ENCODE measurements around the gene COL4A5. TPM values are rescaled to one million over a fixed set of nuclear protein-coding genes. Genes with fewer than 3 reads are reported as not detected.

Gene COL4A5
- total RNA-seq, 1 donor from 2014 or later = not detected

DNA sequence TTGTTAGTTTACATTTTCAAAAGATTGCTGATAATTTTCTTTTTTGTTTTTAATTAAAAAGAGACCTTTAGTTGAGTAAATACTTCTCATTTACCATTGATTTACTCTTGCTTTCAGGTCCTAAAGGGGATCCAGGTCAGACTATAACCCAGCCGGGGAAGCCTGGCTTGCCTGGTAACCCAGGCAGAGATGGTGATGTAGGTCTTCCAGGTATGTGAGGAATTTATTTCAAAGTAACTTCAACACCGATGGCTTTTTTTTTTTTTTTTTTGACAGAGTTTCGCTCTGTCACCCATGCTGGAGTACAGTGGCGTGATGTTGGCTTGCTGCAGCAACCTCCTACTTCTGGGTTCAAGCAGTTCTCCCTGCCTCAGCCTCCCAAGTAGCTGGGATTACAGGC, 161.6 kb downstream of the COL4A5 start:
- Mint-ChIP-seq H3K27me3 (ENCODE audit: insufficient read depth) (no peaks in the 10 kb centered on the region), H3K4me1 (ENCODE audit: low read depth) (no peaks in the 10 kb centered on the region), H3K36me3 (ENCODE audit: low read depth) (no peaks in the 10 kb centered on the region), H3K27ac (no peak overlapping the region), H3K4me3 (no peak overlapping the region), H3K9me3 (no peaks in the 10 kb centered on the region)
- intact Hi-C loops (cut with micrococcal nuclease) = no loop called here
- no peak for DNase-seq (ENCODE audit: low spot score)

DNA sequence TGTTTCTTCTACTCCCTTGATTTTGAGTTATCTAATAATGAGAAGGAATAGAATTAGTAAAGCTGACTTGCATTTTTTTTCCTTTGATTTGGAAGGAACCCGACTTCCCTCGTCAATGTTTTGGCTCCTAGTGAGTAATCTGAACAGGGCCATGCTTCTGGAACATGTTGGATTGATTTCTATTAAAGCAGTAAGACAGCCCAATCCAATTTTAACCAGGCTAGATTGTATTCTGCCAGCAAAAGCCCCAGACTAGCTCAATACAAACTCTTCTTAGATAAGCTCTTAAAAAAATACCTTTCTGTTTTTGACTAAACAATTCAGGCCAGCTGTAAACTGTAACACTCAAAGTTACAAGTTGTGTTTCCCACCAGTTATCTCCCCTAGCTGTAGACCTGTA, 170.5 kb downstream of the COL4A5 start:
- no peaks in the 10 kb centered on the region for H3K9me3 Mint-ChIP-seq
- no peaks in the 10 kb centered on the region for H3K4me1 Mint-ChIP-seq (ENCODE audit: low read depth)
- no peak overlapping the region for H3K27ac Mint-ChIP-seq
- H3K27me3 Mint-ChIP-seq (ENCODE audit: insufficient read depth) = no peaks in the 10 kb centered on the region
- no peak for DNase-seq (ENCODE audit: low spot score)
- no peaks in the 10 kb centered on the region for H3K36me3 Mint-ChIP-seq (ENCODE audit: low read depth)
- intact Hi-C loops (cut with micrococcal nuclease) = no loop called here
- no peak overlapping the region for H3K4me3 Mint-ChIP-seq

DNA sequence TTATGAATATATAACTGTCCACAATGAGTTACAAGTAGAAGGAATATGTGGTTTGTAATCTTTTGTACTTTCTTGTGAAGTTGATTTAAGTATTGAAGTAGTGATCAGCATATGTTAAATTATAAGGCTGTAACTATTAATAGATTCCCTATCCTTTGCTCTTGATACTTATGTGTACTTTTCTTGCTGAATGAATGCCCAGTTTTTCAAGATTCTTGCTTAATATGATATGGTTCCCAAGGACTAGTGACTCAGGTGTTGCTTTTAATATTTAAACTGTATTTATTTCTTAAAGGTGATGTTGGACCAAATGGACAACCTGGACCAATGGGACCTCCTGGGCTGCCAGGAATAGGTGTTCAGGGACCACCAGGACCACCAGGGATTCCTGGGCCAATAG, 175.0 kb downstream of the COL4A5 start:
- Mint-ChIP-seq H3K4me3 (no peak overlapping the region), H3K27me3 (ENCODE audit: insufficient read depth) (no peaks in the 10 kb centered on the region), H3K4me1 (ENCODE audit: low read depth) (no peaks in the 10 kb centered on the region), H3K9me3 (no peaks in the 10 kb centered on the region), H3K27ac (no peak overlapping the region), H3K36me3 (ENCODE audit: low read depth) (no peaks in the 10 kb centered on the region)
- intact Hi-C loops (cut with micrococcal nuclease) = no loop called here
- DNase-seq (ENCODE audit: low spot score) = no peak

DNA sequence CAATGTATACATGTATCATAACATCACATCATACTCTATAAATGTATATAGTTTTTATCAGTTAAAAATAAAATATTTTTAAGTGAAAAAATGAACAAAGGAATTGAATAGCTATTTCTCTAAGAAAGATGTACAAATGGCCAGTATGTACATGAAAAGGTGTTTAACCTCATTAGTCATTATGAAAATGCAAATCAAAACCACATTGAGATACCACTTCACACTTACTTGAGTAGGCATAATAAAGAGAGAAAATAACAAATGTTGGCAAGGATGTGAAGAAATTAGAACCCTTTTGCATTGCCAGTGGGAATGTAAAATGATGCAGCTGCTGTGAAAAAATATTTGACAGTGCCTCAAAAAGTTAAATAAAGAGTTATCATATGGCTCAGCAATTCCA, 201.2 kb downstream of the COL4A5 start:
- intact Hi-C loops (cut with micrococcal nuclease) = no loop called here
- Mint-ChIP-seq H3K4me3 (no peak overlapping the region), H3K4me1 (ENCODE audit: low read depth) (no peaks in the 10 kb centered on the region), H3K27me3 (ENCODE audit: insufficient read depth) (no peaks in the 10 kb centered on the region), H3K36me3 (ENCODE audit: low read depth) (no peaks in the 10 kb centered on the region), H3K27ac (no peak overlapping the region), H3K9me3 (peaks cover 4% of the 10 kb centered on the region)
- no peak for DNase-seq (ENCODE audit: low spot score)

DNA sequence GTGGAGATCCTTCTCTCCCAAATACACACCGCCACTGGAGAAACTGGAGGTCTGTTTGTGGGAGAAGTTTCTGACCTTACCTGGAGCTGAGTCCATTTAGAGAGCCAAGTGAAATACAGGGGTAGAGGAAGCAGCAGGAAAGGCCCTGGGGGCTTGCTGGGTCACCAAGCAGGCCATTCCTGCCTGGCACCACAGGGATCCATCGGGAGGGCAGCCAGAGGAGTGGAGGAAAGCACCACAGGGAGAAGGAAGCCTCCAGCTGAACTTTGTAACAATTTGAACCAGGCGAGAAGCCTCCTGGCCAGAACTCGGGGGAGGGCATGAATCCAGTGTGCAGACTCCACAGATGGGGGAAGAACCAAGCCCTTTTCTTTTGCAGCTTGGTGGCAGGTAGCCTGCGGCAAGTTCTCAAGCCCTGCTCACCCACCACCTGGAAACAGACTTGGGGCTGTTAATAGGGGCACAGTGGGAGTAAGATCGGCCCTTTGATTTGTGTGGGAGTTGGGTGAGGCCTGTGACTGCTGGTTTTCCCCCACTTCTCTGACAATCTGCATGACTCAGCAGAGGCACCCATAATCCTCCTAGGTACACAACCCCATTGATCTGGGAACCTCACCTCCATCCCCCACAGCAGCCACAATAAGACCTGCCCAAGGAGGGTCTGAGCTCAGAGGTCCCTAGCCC, 202.1 kb downstream of the COL4A5 start:
- H3K4me1 Mint-ChIP-seq (ENCODE audit: low read depth) = no peaks in the 10 kb centered on the region
- H3K9me3 Mint-ChIP-seq = peaks cover 4% of the 10 kb centered on the region
- no peaks in the 10 kb centered on the region for H3K36me3 Mint-ChIP-seq (ENCODE audit: low read depth)
- intact Hi-C loops (cut with micrococcal nuclease) = no loop called here
- DNase-seq (ENCODE audit: low spot score) = no peak
- no peaks in the 10 kb centered on the region for H3K27me3 Mint-ChIP-seq (ENCODE audit: insufficient read depth)
- no peak overlapping the region for H3K27ac Mint-ChIP-seq
- no peak overlapping the region for H3K4me3 Mint-ChIP-seq

DNA sequence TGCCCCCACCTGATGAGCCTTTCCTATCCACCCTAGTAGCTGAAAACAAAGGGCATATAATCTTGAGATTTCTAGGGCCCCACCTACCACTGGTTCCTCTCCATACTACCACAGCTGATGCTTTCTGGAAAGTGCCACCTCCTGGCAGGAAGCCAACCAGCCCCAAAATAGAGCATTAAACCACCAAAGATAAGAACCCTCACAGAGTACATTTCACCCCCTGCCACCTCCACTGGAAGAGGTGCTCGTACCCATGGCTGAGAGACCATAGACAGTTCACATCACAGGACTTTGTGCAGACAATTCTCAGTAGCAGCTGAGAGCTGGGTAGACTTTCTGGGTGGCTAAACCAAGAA, 202.6 kb downstream of the COL4A5 start:
- Mint-ChIP-seq H3K9me3 (peaks cover 4% of the 10 kb centered on the region), H3K4me1 (ENCODE audit: low read depth) (no peaks in the 10 kb centered on the region), H3K27me3 (ENCODE audit: insufficient read depth) (no peaks in the 10 kb centered on the region), H3K36me3 (ENCODE audit: low read depth) (no peaks in the 10 kb centered on the region), H3K4me3 (no peak overlapping the region), H3K27ac (no peak overlapping the region)
- no peak for DNase-seq (ENCODE audit: low spot score)
- intact Hi-C loops (cut with micrococcal nuclease) = no loop called here

DNA sequence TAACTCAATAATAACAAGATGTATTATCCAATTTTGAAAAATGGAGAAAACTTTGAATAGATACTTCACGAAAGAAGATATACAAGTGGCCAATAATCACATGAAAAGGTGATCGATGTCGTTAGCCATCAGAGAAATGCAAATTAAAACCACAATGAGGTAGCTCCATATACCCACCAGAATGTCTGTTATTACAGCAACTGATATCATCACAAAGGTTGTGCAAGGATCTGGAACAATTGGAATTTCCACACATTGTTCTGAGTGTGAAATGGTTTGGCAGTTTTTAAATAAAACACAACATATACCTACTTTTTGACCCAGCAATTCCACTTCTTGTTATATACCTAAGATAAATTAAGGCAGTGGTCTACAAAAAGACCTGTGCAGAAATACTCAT, 225.1 kb downstream of the COL4A5 start:
- intact Hi-C loops (cut with micrococcal nuclease) = no loop called here
- no peaks in the 10 kb centered on the region for H3K9me3 Mint-ChIP-seq
- no peaks in the 10 kb centered on the region for H3K27me3 Mint-ChIP-seq (ENCODE audit: insufficient read depth)
- no peak for DNase-seq (ENCODE audit: low spot score)
- no peaks in the 10 kb centered on the region for H3K36me3 Mint-ChIP-seq (ENCODE audit: low read depth)
- H3K27ac Mint-ChIP-seq = no peak overlapping the region
- no peak overlapping the region for H3K4me3 Mint-ChIP-seq
- H3K4me1 Mint-ChIP-seq (ENCODE audit: low read depth) = no peaks in the 10 kb centered on the region

DNA sequence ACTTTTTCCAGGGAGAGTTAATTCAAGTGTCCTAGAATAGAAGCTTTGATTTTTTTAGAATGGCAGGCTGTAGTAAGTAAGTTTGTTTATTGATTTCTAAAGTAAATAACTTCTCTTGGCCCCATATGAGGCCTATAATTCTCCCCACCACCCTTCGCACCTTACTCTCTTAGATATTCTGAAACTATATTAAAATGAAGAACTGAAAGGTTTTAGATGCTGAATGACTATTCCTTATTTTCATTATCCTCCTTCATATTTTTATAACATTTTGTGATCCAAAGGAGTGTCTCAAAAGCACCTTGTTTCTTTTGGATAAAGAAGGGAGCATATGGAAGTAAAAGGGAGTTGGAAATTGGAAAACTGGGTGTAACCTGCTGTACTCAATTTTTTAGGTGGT, 226.5 kb downstream of the COL4A5 start:
- no peak overlapping the region for H3K4me3 Mint-ChIP-seq
- no peak for DNase-seq (ENCODE audit: low spot score)
- no peak overlapping the region for H3K27ac Mint-ChIP-seq
- no peaks in the 10 kb centered on the region for H3K9me3 Mint-ChIP-seq
- no peaks in the 10 kb centered on the region for H3K36me3 Mint-ChIP-seq (ENCODE audit: low read depth)
- H3K27me3 Mint-ChIP-seq (ENCODE audit: insufficient read depth) = no peaks in the 10 kb centered on the region
- no peaks in the 10 kb centered on the region for H3K4me1 Mint-ChIP-seq (ENCODE audit: low read depth)
- intact Hi-C loops (cut with micrococcal nuclease) = no loop called here

DNA sequence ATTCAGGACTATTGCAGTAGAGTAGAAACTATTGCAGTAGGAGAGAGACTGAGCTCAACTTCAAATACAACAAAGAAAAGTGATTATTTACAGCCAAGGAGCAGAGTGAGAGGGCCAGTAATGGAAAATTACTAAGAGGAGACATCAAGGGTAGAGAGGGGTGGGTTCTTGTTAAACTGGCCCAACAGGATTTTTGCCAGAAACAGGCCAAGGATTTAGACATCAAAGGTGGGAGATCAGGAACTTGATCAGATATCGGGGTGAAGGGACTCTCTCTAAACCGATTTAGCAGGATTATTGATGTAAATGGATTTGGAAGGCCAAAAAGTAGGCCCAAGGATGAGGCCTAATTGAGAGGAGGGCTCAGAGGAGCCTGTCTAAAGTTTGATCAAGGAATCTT, 231.9 kb downstream of the COL4A5 start:
- no peak overlapping the region for H3K4me3 Mint-ChIP-seq
- intact Hi-C loops (cut with micrococcal nuclease) = no loop called here
- no peaks in the 10 kb centered on the region for H3K36me3 Mint-ChIP-seq (ENCODE audit: low read depth)
- H3K4me1 Mint-ChIP-seq (ENCODE audit: low read depth) = no peaks in the 10 kb centered on the region
- H3K27ac Mint-ChIP-seq = no peak overlapping the region
- no peak for DNase-seq (ENCODE audit: low spot score)
- no peaks in the 10 kb centered on the region for H3K27me3 Mint-ChIP-seq (ENCODE audit: insufficient read depth)
- H3K9me3 Mint-ChIP-seq = no peaks in the 10 kb centered on the region

DNA sequence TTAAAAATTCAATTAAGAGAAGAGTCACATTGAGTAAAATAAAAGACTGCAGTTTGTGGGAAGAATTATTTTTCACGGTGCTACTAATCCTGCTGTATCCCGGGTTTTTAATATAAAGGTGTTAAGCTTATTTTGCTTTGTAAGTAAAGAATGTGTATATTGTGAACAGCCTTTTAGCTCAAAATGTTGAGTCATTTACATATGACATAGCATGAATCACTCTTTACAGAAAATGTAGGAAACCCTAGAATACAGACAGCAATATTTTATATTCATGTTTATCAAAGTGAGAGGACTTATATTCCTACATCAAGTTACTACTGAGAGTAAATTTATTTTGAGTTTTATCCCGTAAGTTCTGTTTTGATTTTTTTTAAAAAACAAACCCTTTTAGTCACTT, 257.1 kb downstream of the COL4A5 start:
- Mint-ChIP-seq H3K27ac (no peak overlapping the region), H3K36me3 (ENCODE audit: low read depth) (no peaks in the 10 kb centered on the region), H3K4me1 (ENCODE audit: low read depth) (no peaks in the 10 kb centered on the region), H3K9me3 (no peaks in the 10 kb centered on the region), H3K4me3 (no peak overlapping the region), H3K27me3 (ENCODE audit: insufficient read depth) (no peaks in the 10 kb centered on the region)
- DNase-seq (ENCODE audit: low spot score) = no peak
- intact Hi-C loops (cut with micrococcal nuclease) = no loop called here

DNA sequence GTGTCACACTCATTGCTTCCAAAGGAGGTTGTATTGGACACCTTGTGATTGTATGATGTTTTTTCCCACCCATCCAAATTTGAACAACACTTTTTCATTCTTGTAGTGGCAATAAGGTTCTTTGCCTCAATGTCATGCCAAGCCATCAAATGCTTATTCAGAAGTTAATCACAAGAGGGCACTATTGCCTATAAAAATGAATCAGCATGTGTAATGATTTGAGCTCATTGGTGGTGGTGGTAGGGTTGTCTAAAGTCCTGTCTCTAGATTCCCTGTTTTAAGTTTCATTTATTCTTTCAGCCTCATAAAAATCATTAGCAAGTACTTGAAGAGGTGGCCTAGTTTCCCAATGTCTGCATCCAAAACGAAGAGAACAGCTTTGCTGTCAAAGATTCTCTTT, 259.7 kb downstream of the COL4A5 start:
- Mint-ChIP-seq H3K36me3 (ENCODE audit: low read depth) (no peaks in the 10 kb centered on the region), H3K27ac (no peak overlapping the region), H3K4me1 (ENCODE audit: low read depth) (no peaks in the 10 kb centered on the region), H3K4me3 (no peak overlapping the region), H3K9me3 (no peaks in the 10 kb centered on the region), H3K27me3 (ENCODE audit: insufficient read depth) (no peaks in the 10 kb centered on the region)
- DNase-seq (ENCODE audit: low spot score) = no peak
- intact Hi-C loops (cut with micrococcal nuclease) = no loop called here

DNA sequence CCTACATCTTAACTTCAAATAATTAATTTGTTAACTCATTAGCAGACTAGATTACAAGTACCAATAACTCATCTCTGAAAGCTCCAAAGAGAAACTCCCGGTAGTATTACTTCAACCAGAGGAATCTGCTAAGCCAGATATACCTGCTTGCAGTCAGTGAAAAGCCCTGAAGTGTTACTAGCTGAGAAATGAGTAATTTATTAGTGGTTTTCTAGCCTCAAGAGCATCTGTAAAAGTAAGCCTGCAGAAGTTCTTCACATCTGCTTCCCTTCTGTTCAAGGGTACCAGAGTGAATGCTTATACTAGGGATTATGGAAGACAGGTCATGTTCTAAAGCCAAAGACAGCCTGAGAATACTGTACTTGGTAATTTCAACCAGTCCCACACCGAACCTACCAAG, 262.0 kb downstream of the COL4A5 start:
- Mint-ChIP-seq H3K4me3 (no peak overlapping the region), H3K27me3 (ENCODE audit: insufficient read depth) (no peaks in the 10 kb centered on the region), H3K4me1 (ENCODE audit: low read depth) (no peaks in the 10 kb centered on the region), H3K36me3 (ENCODE audit: low read depth) (no peaks in the 10 kb centered on the region), H3K9me3 (no peaks in the 10 kb centered on the region), H3K27ac (no peak overlapping the region)
- no peak for DNase-seq (ENCODE audit: low spot score)
- intact Hi-C loops (cut with micrococcal nuclease) = no loop called here

DNA sequence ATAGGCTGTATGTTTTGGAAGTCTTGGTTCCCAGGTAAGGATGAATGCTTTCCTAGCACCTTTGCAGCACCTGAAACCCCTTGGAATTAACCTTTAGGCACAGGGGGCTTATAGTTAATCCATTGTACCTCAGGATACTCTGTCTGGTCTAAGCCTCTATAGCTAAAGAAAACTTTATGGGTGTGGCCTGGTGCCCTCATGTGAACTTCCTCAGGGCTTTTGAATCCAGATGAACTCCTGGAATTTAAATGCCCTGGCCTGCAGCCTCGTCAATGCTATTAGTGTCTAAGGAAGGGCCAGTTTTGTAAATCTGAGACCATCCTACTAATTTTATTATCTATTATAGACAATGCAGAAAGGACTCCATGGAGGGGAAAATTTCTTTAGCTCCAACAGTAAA, 262.9 kb downstream of the COL4A5 start:
- Mint-ChIP-seq H3K9me3 (no peaks in the 10 kb centered on the region), H3K4me1 (ENCODE audit: low read depth) (no peaks in the 10 kb centered on the region), H3K27me3 (ENCODE audit: insufficient read depth) (no peaks in the 10 kb centered on the region), H3K4me3 (no peak overlapping the region), H3K27ac (no peak overlapping the region), H3K36me3 (ENCODE audit: low read depth) (no peaks in the 10 kb centered on the region)
- intact Hi-C loops (cut with micrococcal nuclease) = no loop called here
- no peak for DNase-seq (ENCODE audit: low spot score)

DNA sequence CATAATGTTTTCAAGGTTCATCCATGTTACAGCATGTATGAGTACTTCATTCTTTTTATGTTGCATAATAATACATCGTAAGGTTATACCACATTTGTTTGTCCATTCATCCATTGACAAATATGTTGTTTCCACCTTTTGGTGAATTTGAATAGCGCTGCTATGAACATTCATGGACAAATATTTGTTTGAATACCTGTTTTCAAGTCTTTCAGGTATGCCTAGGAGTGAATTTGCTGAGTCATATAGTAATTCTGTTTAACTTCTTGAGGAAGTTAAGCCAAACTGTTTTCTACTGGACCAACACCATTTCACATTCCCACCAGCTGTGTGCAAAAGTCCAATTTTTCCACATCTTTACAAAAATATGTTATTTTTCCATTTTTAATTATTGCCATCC, 265.2 kb downstream of the COL4A5 start:
- H3K4me3 Mint-ChIP-seq = no peak overlapping the region
- H3K36me3 Mint-ChIP-seq (ENCODE audit: low read depth) = no peaks in the 10 kb centered on the region
- H3K27ac Mint-ChIP-seq = no peak overlapping the region
- H3K9me3 Mint-ChIP-seq = no peaks in the 10 kb centered on the region
- no peaks in the 10 kb centered on the region for H3K27me3 Mint-ChIP-seq (ENCODE audit: insufficient read depth)
- no peak for DNase-seq (ENCODE audit: low spot score)
- no peaks in the 10 kb centered on the region for H3K4me1 Mint-ChIP-seq (ENCODE audit: low read depth)
- intact Hi-C loops (cut with micrococcal nuclease) = no loop called here
